ENCODE results near the gene LAMA3.
"Not testable (repeated sequence)": the region's sequence is repeated elsewhere in the genome, so short reads cannot be mapped to it uniquely, and the experiment has no call there.

Gene LAMA3

GRCh38 chr18:23712445-23712844 lies 23.2 kb downstream of the LAMA3 start:
- H3K4me3 ChIP-seq (ENCODE audit: low read length), result no peak overlapping the region
- H3K9ac ChIP-seq (ENCODE audit: low read depth, low read length), result no peak overlapping the region
- no peaks in the 10 kb centered on the region for H3K36me3 ChIP-seq (ENCODE audit: insufficient read depth, low read length)
- peaks cover 18% of the 10 kb centered on the region for H3K4me1 ChIP-seq (ENCODE audit: control insufficient read depth, insufficient read depth, low read length)
- no peaks in the 10 kb centered on the region for H3K27me3 ChIP-seq (ENCODE audit: control insufficient read depth, insufficient read depth, low read length)
- no peaks in the 10 kb centered on the region for H3K9me3 ChIP-seq (replicated peaks; ENCODE audit: low read length)
- H3K4me2 ChIP-seq (ENCODE audit: low read length), result no peak overlapping the region

- Histone ChIP-seq H3K27me3 (ENCODE audit: control insufficient read depth, insufficient read depth, low read length) (no peaks in the 10 kb centered on the region), H3K9ac (ENCODE audit: low read depth, low read length) (no peak overlapping the region)
Observed at GRCh38 chr18:23714576-23714975, 25.3 kb downstream of the LAMA3 start.

GRCh38 chr18:23716079-23716478 lies 26.8 kb downstream of the LAMA3 start:
- H3K4me3 ChIP-seq (ENCODE audit: low read length); H3K9me3 ChIP-seq (replicated peaks; ENCODE audit: low read length); H3K27me3 ChIP-seq (ENCODE audit: control insufficient read depth, insufficient read depth, low read length); H3K36me3 ChIP-seq (ENCODE audit: insufficient read depth, low read length); H3K9ac ChIP-seq (ENCODE audit: low read depth, low read length): not testable (repeated sequence)
- H3K4me1 ChIP-seq (ENCODE audit: control insufficient read depth, insufficient read depth, low read length), result peaks cover 45% of the 10 kb centered on the region
- H3K4me2 ChIP-seq (ENCODE audit: low read length), result peak overlapping the region; percentile 2

More at GRCh38 chr18:23714576-23714975, 25.3 kb downstream of the LAMA3 start:
- Histone ChIP-seq H3K9me3 (replicated peaks; ENCODE audit: low read length) (no peaks in the 10 kb centered on the region), H3K4me3 (ENCODE audit: low read length) (no peak overlapping the region), H3K4me2 (ENCODE audit: low read length) (no peak overlapping the region), H3K36me3 (ENCODE audit: insufficient read depth, low read length) (no peaks in the 10 kb centered on the region), H3K4me1 (ENCODE audit: control insufficient read depth, insufficient read depth, low read length) (peaks cover 36% of the 10 kb centered on the region)

GRCh38 chr18:23716516-23716915 lies 27.3 kb downstream of the LAMA3 start:
- Histone ChIP-seq H3K4me3 (ENCODE audit: low read length) (no peak overlapping the region), H3K27me3 (ENCODE audit: control insufficient read depth, insufficient read depth, low read length) (no peaks in the 10 kb centered on the region), H3K4me1 (ENCODE audit: control insufficient read depth, insufficient read depth, low read length) (peaks cover 45% of the 10 kb centered on the region), H3K4me2 (ENCODE audit: low read length) (peak overlapping the region; percentile 2), H3K9me3 (replicated peaks; ENCODE audit: low read length) (no peaks in the 10 kb centered on the region), H3K36me3 (ENCODE audit: insufficient read depth, low read length) (no peaks in the 10 kb centered on the region), H3K9ac (ENCODE audit: low read depth, low read length) (peak overlapping the region; percentile 41)

- H3K4me2 ChIP-seq (ENCODE audit: low read length), result no peak overlapping the region
- H3K36me3 ChIP-seq (ENCODE audit: insufficient read depth, low read length), result no peaks in the 10 kb centered on the region
- H3K4me1 ChIP-seq (ENCODE audit: control insufficient read depth, insufficient read depth, low read length), result peaks cover 47% of the 10 kb centered on the region
- no peak overlapping the region for H3K4me3 ChIP-seq (ENCODE audit: low read length)
- H3K9me3 ChIP-seq (replicated peaks; ENCODE audit: low read length), result no peaks in the 10 kb centered on the region
- H3K27me3 ChIP-seq (ENCODE audit: control insufficient read depth, insufficient read depth, low read length), result no peaks in the 10 kb centered on the region
- peak overlapping the region; percentile 41 for H3K9ac ChIP-seq (ENCODE audit: low read depth, low read length)
Observed at GRCh38 chr18:23716966-23717365, 27.7 kb downstream of the LAMA3 start.

- Histone ChIP-seq H3K4me1 (ENCODE audit: control insufficient read depth, insufficient read depth, low read length) (peaks cover 57% of the 10 kb centered on the region), H3K36me3 (ENCODE audit: insufficient read depth, low read length) (no peaks in the 10 kb centered on the region), H3K4me2 (ENCODE audit: low read length) (peak overlapping the region; percentile 67), H3K4me3 (ENCODE audit: low read length) (peak overlapping the region; percentile 49), H3K9ac (ENCODE audit: low read depth, low read length) (peak overlapping the region; percentile 80), H3K9me3 (replicated peaks; ENCODE audit: low read length) (no peaks in the 10 kb centered on the region), H3K27me3 (ENCODE audit: control insufficient read depth, insufficient read depth, low read length) (no peaks in the 10 kb centered on the region)
Observed at GRCh38 chr18:23718243-23718720, 29.0 kb downstream of the LAMA3 start.

- peak overlapping the region; percentile 20 for H3K4me3 ChIP-seq (ENCODE audit: low read length)
- H3K9ac ChIP-seq (ENCODE audit: low read depth, low read length), result peak overlapping the region; percentile 64
- peak overlapping the region; percentile 65 for H3K4me2 ChIP-seq (ENCODE audit: low read length)
- no peaks in the 10 kb centered on the region for H3K36me3 ChIP-seq (ENCODE audit: insufficient read depth, low read length)
- H3K9me3 ChIP-seq (replicated peaks; ENCODE audit: low read length), result no peaks in the 10 kb centered on the region
- peaks cover 57% of the 10 kb centered on the region for H3K4me1 ChIP-seq (ENCODE audit: control insufficient read depth, insufficient read depth, low read length)
- H3K27me3 ChIP-seq (ENCODE audit: control insufficient read depth, insufficient read depth, low read length), result no peaks in the 10 kb centered on the region
Observed at GRCh38 chr18:23718731-23719130, 29.5 kb downstream of the LAMA3 start.

GRCh38 chr18:23719634-23720201 lies 30.5 kb downstream of the LAMA3 start:
- Histone ChIP-seq H3K9me3 (replicated peaks; ENCODE audit: low read length) (no peaks in the 10 kb centered on the region), H3K4me1 (ENCODE audit: control insufficient read depth, insufficient read depth, low read length) (peaks cover 57% of the 10 kb centered on the region), H3K36me3 (ENCODE audit: insufficient read depth, low read length) (no peaks in the 10 kb centered on the region), H3K4me2 (ENCODE audit: low read length) (no peak overlapping the region), H3K9ac (ENCODE audit: low read depth, low read length) (peak overlapping the region; percentile 64), H3K4me3 (ENCODE audit: low read length) (no peak overlapping the region), H3K27me3 (ENCODE audit: control insufficient read depth, insufficient read depth, low read length) (no peaks in the 10 kb centered on the region)

GRCh38 chr18:23721696-23722480 lies 32.6 kb downstream of the LAMA3 start:
- H3K4me2 ChIP-seq (ENCODE audit: low read length), result no peak overlapping the region
- H3K4me1 ChIP-seq (ENCODE audit: control insufficient read depth, insufficient read depth, low read length), result peaks cover 62% of the 10 kb centered on the region
- no peaks in the 10 kb centered on the region for H3K36me3 ChIP-seq (ENCODE audit: insufficient read depth, low read length)
- H3K4me3 ChIP-seq (ENCODE audit: low read length), result no peak overlapping the region
- H3K27me3 ChIP-seq (ENCODE audit: control insufficient read depth, insufficient read depth, low read length), result no peaks in the 10 kb centered on the region
- no peaks in the 10 kb centered on the region for H3K9me3 ChIP-seq (replicated peaks; ENCODE audit: low read length)
- no peak overlapping the region for H3K9ac ChIP-seq (ENCODE audit: low read depth, low read length)

GRCh38 chr18:23722646-23723045 lies 33.4 kb downstream of the LAMA3 start:
- no peak overlapping the region for H3K9ac ChIP-seq (ENCODE audit: low read depth, low read length)
- H3K4me3 ChIP-seq (ENCODE audit: low read length), result no peak overlapping the region
- H3K4me2 ChIP-seq (ENCODE audit: low read length), result no peak overlapping the region
- peaks cover 58% of the 10 kb centered on the region for H3K4me1 ChIP-seq (ENCODE audit: control insufficient read depth, insufficient read depth, low read length)
- H3K27me3 ChIP-seq (ENCODE audit: control insufficient read depth, insufficient read depth, low read length), result no peaks in the 10 kb centered on the region
- H3K9me3 ChIP-seq (replicated peaks; ENCODE audit: low read length), result no peaks in the 10 kb centered on the region
- no peaks in the 10 kb centered on the region for H3K36me3 ChIP-seq (ENCODE audit: insufficient read depth, low read length)

- Histone ChIP-seq H3K4me1 (ENCODE audit: control insufficient read depth, insufficient read depth, low read length) (peaks cover 53% of the 10 kb centered on the region), H3K9ac (ENCODE audit: low read depth, low read length) (no peak overlapping the region)
Observed at GRCh38 chr18:23723121-23723520, 33.9 kb downstream of the LAMA3 start.

GRCh38 chr18:23724681-23725080 lies 35.4 kb downstream of the LAMA3 start:
- no peak overlapping the region for H3K4me2 ChIP-seq (ENCODE audit: low read length)
- H3K4me1 ChIP-seq (ENCODE audit: control insufficient read depth, insufficient read depth, low read length), result peaks cover 41% of the 10 kb centered on the region
- H3K9ac ChIP-seq (ENCODE audit: low read depth, low read length), result no peak overlapping the region
- H3K27me3 ChIP-seq (ENCODE audit: control insufficient read depth, insufficient read depth, low read length), result no peaks in the 10 kb centered on the region
- no peaks in the 10 kb centered on the region for H3K9me3 ChIP-seq (replicated peaks; ENCODE audit: low read length)
- H3K36me3 ChIP-seq (ENCODE audit: insufficient read depth, low read length), result no peaks in the 10 kb centered on the region
- H3K4me3 ChIP-seq (ENCODE audit: low read length), result no peak overlapping the region

More at GRCh38 chr18:23723121-23723520, 33.9 kb downstream of the LAMA3 start:
- Histone ChIP-seq H3K4me3 (ENCODE audit: low read length) (no peak overlapping the region), H3K9me3 (replicated peaks; ENCODE audit: low read length) (no peaks in the 10 kb centered on the region), H3K27me3 (ENCODE audit: control insufficient read depth, insufficient read depth, low read length) (no peaks in the 10 kb centered on the region), H3K4me2 (ENCODE audit: low read length) (no peak overlapping the region), H3K36me3 (ENCODE audit: insufficient read depth, low read length) (no peaks in the 10 kb centered on the region)

All from skeletal muscle satellite cell (primary cell).